PC-3 (cell line): ENCODE data around the gene APBA2.

Experiments
- EZH2 ChIP-seq: fragments of 300-600 bp; sonication (generic); IDR thresholded peaks from one replicate; pipeline ENCODE4 v1.6.1; 2017; ENCODE audit warnings: antibody characterized with exemption, mild to moderate bottlenecking, low read length; ENCODE audit not compliant: unreplicated experiment
- TF ChIP-seq, protein P1 (sequence below): fragments of 300-600 bp; sonication (generic); conservative IDR thresholded peaks from 2 replicates; pipeline ENCODE4 v1.5.1; 2017; ENCODE audit warnings: antibody characterized with exemption, low read depth, mild to moderate bottlenecking, low read length

DNA sequence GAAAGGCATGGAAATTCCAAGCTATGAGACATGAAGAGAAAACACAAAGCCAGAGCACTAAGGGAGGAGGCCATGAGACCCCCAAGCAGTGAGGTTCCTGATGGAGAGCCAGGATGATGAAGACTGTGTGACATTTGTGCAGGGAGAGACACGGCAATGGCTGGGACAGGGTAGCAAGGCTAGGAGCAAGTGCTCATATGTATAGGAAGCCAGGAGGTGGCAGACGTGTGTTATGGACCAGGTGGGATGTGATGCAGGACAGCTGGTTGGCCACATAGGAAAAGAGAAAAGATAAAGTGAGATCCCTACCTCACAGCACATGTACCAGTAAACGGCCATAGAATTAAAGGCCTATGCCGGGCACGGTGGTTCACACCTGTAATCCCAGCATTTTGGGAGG is 112.7 kb downstream of the APBA2 start:
- TF ChIP-seq, protein P1, sequence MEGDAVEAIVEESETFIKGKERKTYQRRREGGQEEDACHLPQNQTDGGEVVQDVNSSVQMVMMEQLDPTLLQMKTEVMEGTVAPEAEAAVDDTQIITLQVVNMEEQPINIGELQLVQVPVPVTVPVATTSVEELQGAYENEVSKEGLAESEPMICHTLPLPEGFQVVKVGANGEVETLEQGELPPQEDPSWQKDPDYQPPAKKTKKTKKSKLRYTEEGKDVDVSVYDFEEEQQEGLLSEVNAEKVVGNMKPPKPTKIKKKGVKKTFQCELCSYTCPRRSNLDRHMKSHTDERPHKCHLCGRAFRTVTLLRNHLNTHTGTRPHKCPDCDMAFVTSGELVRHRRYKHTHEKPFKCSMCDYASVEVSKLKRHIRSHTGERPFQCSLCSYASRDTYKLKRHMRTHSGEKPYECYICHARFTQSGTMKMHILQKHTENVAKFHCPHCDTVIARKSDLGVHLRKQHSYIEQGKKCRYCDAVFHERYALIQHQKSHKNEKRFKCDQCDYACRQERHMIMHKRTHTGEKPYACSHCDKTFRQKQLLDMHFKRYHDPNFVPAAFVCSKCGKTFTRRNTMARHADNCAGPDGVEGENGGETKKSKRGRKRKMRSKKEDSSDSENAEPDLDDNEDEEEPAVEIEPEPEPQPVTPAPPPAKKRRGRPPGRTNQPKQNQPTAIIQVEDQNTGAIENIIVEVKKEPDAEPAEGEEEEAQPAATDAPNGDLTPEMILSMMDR = no peak
- TF ChIP-seq EZH2 = no peak
